ENCODE measurements around the gene CERK. TPM values are rescaled to one million over a fixed set of nuclear protein-coding genes. Genes with fewer than 3 reads are reported as not detected.
A peak's percentile ranks its signal among the peaks of the same experiment; 100 is the strongest.

The CERK gene
- total and polyA plus RNA-seq, 9 of the 15 experiments (the other 6 are each of a cell fraction or from before 2014, with no cell fraction given): 1.1 to 14.9 (median 8.7) TPM

DNA sequence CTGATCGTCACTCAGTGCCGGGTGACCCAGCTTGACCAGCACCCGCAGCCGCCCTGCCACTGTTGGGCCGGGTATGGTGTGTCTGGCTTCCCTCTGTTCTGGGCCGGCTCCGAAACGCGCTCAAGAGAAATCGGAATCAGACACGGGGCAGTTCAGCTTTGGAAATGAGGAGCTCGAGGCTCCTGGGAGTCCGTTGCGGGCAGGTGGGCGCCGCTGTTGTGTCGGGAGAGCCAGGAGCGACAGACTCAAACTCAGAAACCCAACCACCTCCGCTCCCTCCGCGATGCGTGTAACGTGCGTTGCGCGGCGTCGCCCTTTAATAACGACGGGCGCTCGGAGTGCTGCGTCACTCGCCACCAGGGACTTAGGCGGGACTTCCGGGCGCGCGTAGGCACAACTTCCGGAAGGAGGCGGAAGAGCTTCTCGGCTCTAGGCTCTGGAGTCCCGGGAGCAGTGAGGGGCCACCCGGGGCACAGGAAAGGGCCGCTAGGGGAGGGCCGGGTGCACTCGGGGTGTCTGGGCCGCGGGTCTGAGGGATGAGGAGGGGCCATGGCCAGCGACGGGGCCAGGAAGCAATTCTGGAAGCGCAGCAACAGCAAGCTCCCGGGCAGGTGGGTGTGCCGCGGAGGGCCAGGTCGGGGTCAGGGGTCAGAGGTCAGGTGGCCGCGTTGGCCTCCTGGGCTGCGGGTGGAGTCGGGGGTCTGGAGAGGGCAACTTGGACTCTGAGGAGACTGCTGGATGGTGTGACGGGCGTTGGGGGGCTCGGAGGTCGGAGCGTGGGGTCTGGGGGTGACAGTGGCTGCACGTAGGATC lies 24.4 kb upstream of the CERK start, which contains the start of gene TBC1D22A (continued):
- TF ChIP-seq SRF (CRISPR knock-in tag; IDR thresholded peaks at IDR 0.05): no peak
- TF ChIP-seq ZNF224 (CRISPR knock-in tag; IDR thresholded peaks at IDR 0.05): no peak
- peak; percentile 96 for TF ChIP-seq POLR2A (conservative IDR thresholded peaks at IDR 0.05)
- no peak for TF ChIP-seq TCF7L2 (IDR thresholded peaks at IDR 0.05; ENCODE audit: low read depth, low read length)
- TF ChIP-seq SRSF3 (IDR thresholded peaks at IDR 0.05; ENCODE audit: insufficient read depth, low read length): 0 out of 2 replicates have a peak, but pooled peaks have one; percentile 44
- peak; percentile 96 for TF ChIP-seq EP400 (IDR thresholded peaks at IDR 0.05)
- TF ChIP-seq SP2 (IDR thresholded peaks at IDR 0.05; ENCODE audit: extremely low read depth, low read depth, low read length, poor library complexity, severe bottlenecking): peak; percentile 51
- TF ChIP-seq SIN3A (IDR thresholded peaks at IDR 0.05; ENCODE audit: borderline replicate concordance in 2 of 2, control insufficient read depth in 1 of 2, low read depth in 2 of 2, low read length in 2 of 2): peak; percentile 87 to 93
- TF ChIP-seq KHSRP (IDR thresholded peaks at IDR 0.05): peak; percentile 79
- TF ChIP-seq TAF1 (IDR thresholded peaks at IDR 0.05; ENCODE audit: control insufficient read depth, extremely low read depth, insufficient read depth, low read length, severe bottlenecking): peak; percentile 86
- TF ChIP-seq PHF20 (IDR thresholded peaks at IDR 0.05; ENCODE audit: partially characterized antibody): peak; percentile 94
- TF ChIP-seq, protein P1, sequence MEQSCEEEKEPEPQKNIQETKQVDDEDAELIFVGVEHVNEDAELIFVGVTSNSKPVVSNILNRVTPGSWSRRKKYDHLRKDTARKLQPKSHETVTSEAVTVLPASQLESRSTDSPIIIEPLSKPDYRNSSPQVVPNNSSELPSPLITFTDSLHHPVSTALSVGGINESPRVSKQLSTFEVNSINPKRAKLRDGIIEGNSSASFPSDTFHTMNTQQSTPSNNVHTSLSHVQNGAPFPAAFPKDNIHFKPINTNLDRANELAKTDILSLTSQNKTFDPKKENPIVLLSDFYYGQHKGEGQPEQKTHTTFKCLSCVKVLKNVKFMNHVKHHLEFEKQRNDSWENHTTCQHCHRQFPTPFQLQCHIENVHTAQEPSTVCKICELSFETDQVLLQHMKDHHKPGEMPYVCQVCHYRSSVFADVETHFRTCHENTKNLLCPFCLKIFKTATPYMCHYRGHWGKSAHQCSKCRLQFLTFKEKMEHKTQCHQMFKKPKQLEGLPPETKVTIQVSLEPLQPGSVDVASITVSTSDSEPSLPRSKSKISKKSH (CRISPR knock-in tag; IDR thresholded peaks at IDR 0.05): no peak
- peak; percentile 49 to 54; a peak in 3 of 4 replicates for TF ChIP-seq MAZ (CRISPR knock-in tag; conservative IDR thresholded peaks at IDR 0.05 in 1 of 2, IDR thresholded peaks at IDR 0.05 in 1 of 2)
- TF ChIP-seq, protein P2, sequence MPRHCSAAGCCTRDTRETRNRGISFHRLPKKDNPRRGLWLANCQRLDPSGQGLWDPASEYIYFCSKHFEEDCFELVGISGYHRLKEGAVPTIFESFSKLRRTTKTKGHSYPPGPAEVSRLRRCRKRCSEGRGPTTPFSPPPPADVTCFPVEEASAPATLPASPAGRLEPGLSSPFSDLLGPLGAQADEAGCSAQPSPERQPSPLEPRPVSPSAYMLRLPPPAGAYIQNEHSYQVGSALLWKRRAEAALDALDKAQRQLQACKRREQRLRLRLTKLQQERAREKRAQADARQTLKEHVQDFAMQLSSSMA (CRISPR knock-in tag; IDR thresholded peaks at IDR 0.05): no peak
- TF ChIP-seq TAL1 (IDR thresholded peaks at IDR 0.05): no peak
- TF ChIP-seq MYBL2 (IDR thresholded peaks at IDR 0.05; ENCODE audit: low read depth): no peak
- TF ChIP-seq MYBL2 (CRISPR knock-in tag; IDR thresholded peaks at IDR 0.05; ENCODE audit: borderline replicate concordance): no peak
- no peak for TF ChIP-seq ARID1B (IDR thresholded peaks at IDR 0.05)
- no peak for TF ChIP-seq NFXL1 (CRISPR knock-in tag; IDR thresholded peaks at IDR 0.05)
- no peak for TF ChIP-seq TAF15 (IDR thresholded peaks at IDR 0.05; ENCODE audit: low read depth, low read length)
- TF ChIP-seq, protein P3, sequence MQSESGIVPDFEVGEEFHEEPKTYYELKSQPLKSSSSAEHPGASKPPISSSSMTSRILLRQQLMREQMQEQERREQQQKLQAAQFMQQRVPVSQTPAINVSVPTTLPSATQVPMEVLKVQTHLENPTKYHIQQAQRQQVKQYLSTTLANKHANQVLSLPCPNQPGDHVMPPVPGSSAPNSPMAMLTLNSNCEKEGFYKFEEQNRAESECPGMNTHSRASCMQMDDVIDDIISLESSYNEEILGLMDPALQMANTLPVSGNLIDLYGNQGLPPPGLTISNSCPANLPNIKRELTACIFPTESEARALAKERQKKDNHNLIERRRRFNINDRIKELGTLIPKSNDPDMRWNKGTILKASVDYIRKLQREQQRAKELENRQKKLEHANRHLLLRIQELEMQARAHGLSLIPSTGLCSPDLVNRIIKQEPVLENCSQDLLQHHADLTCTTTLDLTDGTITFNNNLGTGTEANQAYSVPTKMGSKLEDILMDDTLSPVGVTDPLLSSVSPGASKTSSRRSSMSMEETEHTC (IDR thresholded peaks at IDR 0.05): no peak
- TF ChIP-seq CEBPB (tag; IDR thresholded peaks at IDR 0.05): no peak
- TF ChIP-seq SMARCE1 (IDR thresholded peaks at IDR 0.05): no peak
- TF ChIP-seq ZNF766 (CRISPR knock-in tag; conservative IDR thresholded peaks at IDR 0.05): no peak
